ENCODE measurements around the gene SOST.

SOST gene

GRCh38 chr17:43774304-43775250 is 16.0 kb upstream of the SOST start:
- DNase-seq = no peak

DNA sequence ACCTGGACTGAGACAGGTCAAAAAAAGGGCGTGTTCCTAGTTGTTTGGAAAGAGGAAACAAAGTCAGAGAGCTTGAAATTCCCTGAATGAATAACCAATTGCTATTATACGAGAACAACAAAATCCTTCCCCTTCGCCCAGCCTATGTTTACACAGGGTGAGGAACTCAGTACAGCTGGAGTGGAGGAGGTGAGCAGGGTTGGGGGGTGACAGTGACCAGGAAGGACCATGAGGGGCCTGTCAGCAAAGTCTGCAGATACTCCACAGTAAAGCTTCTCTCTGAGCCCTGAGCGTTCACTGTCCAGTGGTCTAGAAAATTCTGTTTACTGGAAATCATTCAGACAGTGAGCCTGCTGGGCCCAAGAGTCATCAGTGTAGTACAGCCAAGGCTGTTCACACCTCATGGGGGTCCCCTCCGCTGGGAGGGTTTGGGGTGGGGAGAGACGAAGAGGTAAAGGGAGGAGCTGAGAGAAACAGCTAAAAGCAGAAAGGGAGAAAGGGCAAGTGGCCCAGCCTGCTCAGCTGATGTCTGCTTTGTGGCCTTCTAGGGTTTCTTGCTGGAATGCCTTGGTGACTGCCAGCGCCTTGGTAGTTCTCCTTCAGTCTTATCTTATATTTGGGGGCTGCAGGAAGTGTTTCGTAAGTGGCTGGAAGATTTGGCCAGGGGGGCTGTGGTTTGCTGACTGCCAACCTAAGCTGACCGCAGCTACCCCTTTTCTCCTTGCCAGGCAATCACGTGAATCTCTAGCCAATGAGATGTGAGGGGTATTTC is 14.5 kb upstream of the SOST start:
- no peak for DNase-seq

DNA sequence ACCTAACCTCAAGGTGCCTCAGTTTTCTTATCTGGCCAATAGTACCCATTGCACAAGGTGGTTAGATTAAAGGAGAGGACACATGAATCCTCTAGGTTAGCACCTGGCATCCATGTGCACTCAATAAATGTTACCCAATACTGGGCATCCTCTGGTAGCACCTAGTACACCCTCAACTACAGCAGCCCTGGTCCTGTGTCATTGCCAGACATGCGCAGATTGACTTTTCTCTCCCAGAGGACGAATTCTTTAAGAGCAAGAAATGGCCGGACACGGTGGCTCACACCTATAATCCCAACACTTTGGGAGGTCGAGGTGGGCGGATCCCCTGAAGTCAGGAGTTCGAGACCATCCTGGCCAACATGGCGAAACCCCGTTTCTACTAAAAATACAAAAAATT is 12.9 kb upstream of the SOST start:
- no peak for DNase-seq

DNA sequence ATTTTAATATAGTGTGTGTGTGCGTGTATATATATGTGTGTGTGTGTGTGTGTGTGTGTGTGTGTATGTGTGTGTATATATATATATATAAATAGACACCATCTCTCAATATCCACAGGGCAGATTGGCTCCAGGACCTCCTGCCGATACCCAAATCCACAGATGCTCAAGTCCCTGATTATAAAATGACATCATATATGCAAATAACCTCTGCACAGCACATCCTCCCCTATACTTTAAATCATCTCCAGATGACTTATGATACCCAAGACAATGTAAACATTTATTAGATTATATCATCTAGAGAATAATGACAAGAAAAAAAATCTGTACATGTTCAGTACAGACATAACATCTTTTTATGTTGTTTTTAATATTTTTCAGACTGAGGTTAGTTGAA is 12.4 kb upstream of the SOST start:
- no peak for DNase-seq

DNA sequence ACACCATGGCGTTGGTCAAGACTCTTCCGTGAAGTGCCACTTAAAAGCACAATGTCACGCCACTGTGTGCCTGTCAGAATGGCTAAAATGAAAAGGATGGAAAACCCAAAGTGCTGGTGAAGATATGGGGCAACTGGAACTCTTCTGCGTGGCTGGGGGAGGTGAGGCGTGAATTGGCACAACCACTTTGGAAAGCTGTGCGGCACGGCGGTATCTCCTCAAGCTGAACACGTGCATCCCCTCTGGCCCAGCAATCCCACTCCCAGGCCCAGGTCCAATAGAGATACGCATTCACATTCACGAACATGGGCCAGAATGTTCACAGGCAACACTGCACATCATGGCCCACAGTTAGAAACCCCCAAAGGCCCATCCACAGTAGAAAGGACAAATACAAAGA is 11.3 kb upstream of the SOST start:
- DNase-seq = no peak

GRCh38 chr17:43769426-43769825 is 10.8 kb upstream of the SOST start:
- no peak for DNase-seq

- no peak for DNase-seq
These were observed 10.4 kb upstream of the SOST start for GRCh38 chr17:43768943-43769342.

GRCh38 chr17:43768382-43768781 is 9.8 kb upstream of the SOST start:
- no peak for DNase-seq

GRCh38 chr17:43767713-43768059 is 9.1 kb upstream of the SOST start:
- DNase-seq = no peak

GRCh38 chr17:43767053-43767712 is 8.6 kb upstream of the SOST start:
- no peak for DNase-seq

DNA sequence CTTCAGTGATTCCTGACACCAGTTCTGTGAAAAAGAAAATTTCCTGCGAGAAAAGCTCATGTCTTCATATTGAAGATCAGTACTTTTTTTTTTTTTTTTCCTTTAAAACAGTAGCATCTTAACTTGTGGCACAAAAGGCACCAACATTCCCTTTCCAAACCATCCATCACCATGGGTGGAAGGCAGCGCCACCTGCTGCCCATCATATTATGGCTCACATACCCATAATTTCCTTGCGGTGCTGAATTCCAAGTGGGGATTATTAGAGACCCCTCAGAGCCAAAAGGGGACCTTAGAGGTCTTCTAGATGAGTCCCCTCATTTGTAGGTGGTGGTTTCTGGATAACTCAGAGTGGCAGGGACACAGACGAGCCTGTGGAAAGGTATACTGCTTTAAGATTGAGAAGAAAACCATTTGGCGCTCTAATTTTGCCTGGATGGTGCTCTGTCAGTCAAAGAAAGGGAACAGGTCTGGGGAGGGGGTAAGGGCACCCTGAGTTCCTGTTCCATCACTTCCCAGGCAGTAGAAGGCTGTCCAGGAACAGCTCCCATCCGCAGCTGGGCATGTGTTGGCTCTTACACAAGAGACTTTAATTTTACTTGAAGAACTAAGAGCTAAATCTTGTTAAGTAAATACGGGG is 7.9 kb upstream of the SOST start:
- DNase-seq = no peak

- DNase-seq = peak; percentile 89
These were observed 1.8 kb upstream of the SOST start for GRCh38 chr17:43760254-43760852.

- DNase-seq = no peak
These were observed 1.2 kb upstream of the SOST start for GRCh38 chr17:43759836-43760235.

DNA sequence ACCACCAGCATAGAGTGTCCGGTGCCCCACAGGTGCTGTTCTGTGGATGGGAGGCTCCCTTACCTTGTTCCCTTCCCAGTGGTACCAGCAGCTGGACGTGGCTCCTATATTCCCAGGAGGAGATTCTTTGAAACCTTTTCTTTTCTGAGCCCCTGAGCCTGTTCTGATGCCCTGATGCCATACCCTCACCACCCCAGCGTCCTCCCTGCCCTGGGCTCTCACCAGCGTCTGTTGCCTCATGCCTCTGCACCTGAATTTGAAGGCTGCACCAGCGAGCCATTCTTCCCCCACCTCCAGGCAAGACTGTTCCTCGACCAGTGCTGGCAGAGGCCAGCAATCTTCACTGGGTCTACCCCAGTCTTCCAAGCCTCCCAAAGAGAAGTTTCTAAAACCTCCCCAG is 505 bp downstream of the SOST start:
- no peak for DNase-seq

GRCh38 chr17:43757171-43757660 is 1.4 kb downstream of the SOST start:
- DNase-seq = no peak

DNA sequence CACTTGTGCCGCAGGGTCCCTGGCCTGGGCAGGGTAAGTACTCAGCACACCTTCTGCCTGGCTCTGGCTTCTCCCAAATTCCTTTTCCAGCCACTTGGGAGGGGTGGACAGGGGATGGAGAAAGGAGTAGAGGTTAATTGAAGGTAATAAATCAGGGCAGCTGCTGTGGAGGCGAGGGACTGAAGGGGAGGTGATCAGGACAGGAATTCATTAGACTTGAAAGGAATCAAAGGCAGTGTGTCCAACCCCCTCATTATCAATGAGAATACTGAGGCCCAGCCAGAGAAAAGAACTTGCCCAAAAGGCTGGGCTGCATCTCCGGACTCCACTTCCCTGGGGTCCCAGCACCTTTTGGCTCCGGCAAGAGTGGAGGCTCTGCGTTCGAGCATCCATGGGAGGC is 2.4 kb downstream of the SOST start:
- no peak for DNase-seq

DNA sequence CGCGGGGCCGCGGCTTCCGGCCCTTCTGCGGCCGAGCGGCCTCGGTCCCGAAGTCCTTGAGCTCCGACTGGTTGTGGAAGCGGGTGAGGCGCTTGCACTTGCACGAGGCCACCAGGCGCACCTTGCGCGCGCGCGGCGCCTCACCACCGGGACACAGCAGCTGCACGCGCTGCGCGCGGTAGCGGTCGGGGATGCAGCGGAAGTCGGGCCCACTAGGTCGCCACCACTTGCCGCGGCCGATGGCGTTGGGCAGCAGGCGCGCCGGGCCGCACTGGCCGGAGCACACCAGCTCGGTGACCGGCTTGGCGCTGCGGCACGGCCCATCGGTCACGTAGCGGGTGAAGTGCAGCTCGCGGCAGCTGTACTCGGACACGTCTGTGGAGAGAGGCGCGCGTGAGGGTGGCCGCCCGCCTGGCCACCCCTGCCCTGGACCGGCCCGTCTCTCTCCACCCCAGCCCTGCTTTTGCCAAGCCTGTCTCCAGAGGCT is 3.2 kb downstream of the SOST start:
- no peak for DNase-seq

- DNase-seq = no peak
These were observed 3.6 kb downstream of the SOST start for GRCh38 chr17:43754947-43755346.

GRCh38 chr17:43753493-43754129 is 5.0 kb downstream of the SOST start:
- DNase-seq = no peak

- no peak for DNase-seq
These were observed 8.4 kb downstream of the SOST start for GRCh38 chr17:43750153-43750552.

- no peak for DNase-seq
These were observed 13.1 kb downstream of the SOST start for GRCh38 chr17:43745541-43745940.

DNA sequence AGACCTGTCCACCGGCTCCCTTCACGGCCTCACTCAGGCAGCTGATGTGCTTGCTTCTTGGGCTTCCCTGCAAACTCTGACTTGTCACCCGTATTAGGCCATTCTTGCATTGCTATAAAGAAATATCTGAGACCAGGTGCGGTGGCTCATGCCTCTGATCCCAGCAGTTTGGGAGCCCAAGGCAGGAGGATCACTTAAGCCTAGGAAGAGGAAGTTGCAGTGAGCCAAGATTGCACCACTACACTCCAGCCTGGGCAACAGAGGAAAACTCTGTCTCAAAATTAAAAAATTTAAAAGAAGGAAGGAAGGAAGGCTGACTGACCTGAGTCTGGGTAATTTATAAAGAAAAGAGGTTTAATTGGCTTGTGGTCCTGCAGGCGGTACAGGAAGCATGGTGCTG is 17.0 kb downstream of the SOST start:
- DNase-seq = no peak

Measured in activated CD4-positive, CD25-positive, alpha-beta regulatory T cell treated with anti-CD3 and anti-CD28 coated beads, Interleukin-2, amount 50 U/mL, for 72 hours (primary cell).